Measurements from ENCODE around the gene KLHL11.
"Not testable (repeated sequence)": the region's sequence is repeated elsewhere in the genome, so short reads cannot be mapped to it uniquely, and the experiment has no call there.

KLHL11 gene

GRCh38 chr17:41835800-41836549, 29.2 kb downstream of the KLHL11 start, which contains the start of gene NT5C3B:
Gene NT5C3B, minus strand, starts transcription at chr17:41836232. Its CDS starts 39 bp downstream, at chr17:41836193.
- peak; percentile 29 for DNase-seq

GRCh38 chr17:41835214-41835799, 29.9 kb downstream of the KLHL11 start:
- DNase-seq = no peak

- not testable (repeated sequence) for DNase-seq
Measured at GRCh38 chr17:41829961-41830360, 35.3 kb downstream of the KLHL11 start.

GRCh38 chr17:41825175-41825845, 39.9 kb downstream of the KLHL11 start:
- no peak for DNase-seq

GRCh38 chr17:41824086-41824485, 41.1 kb downstream of the KLHL11 start:
- DNase-seq = no peak

GRCh38 chr17:41823580-41823979, 41.6 kb downstream of the KLHL11 start:
- no peak for DNase-seq

GRCh38 chr17:41823141-41823524, 42.1 kb downstream of the KLHL11 start:
- DNase-seq = no peak

GRCh38 chr17:41822216-41823140, 42.7 kb downstream of the KLHL11 start:
- DNase-seq = no peak

- DNase-seq = no peak
Measured at GRCh38 chr17:41821776-41822175, 43.4 kb downstream of the KLHL11 start.

GRCh38 chr17:41818024-41818423, 47.2 kb downstream of the KLHL11 start:
- no peak for DNase-seq

GRCh38 chr17:41816637-41817320, 48.4 kb downstream of the KLHL11 start:
- DNase-seq = no peak

- DNase-seq = no peak
Measured at GRCh38 chr17:41814195-41814594, 51.0 kb downstream of the KLHL11 start.

- DNase-seq = no peak
Measured at GRCh38 chr17:41813699-41814124, 51.5 kb downstream of the KLHL11 start.

- no peak for DNase-seq
Measured at GRCh38 chr17:41813152-41813680, 52.0 kb downstream of the KLHL11 start.

- DNase-seq = peak; percentile 12
Measured at GRCh38 chr17:41812381-41813151, 52.7 kb downstream of the KLHL11 start, which contains the start of gene FKBP10. Gene FKBP10, plus strand, starts transcription at chr17:41813004. Its CDS starts 31 bp downstream, at chr17:41813035.

- peak; percentile 60 for DNase-seq
Measured at GRCh38 chr17:41811549-41812380, 53.5 kb downstream of the KLHL11 start, which contains the start of gene P3H4. Gene P3H4, minus strand, starts transcription at chr17:41811949. Its CDS starts 34 bp downstream, at chr17:41811915.

- DNase-seq = peak; percentile 18
Measured at GRCh38 chr17:41810659-41811548, 54.3 kb downstream of the KLHL11 start.

GRCh38 chr17:41806685-41807445, 58.4 kb downstream of the KLHL11 start:
- no peak for DNase-seq
